ENCODE measurements around the gene DTX4.

- no peak for TF ChIP-seq CTCF (IDR thresholded peaks at IDR 0.05)
- no peak for TF ChIP-seq POLR2AphosphoS5 (IDR thresholded peaks at IDR 0.05)
- no peak for TF ChIP-seq EP300 (IDR thresholded peaks at IDR 0.05)
Observed at GRCh38 chr11:59184691-59185339, 12.9 kb downstream of the DTX4 start.

Measured in upper lobe of left lung (tissue), 4 donors.